GM21390 (cell line): ENCODE data around the gene SH3YL1.

Experiments used
- ATAC-seq: cut with Tn5 transposase; IDR thresholded peaks from one replicate; pipeline ENCODE4 v1.9.1; 2021; ENCODE audit not compliant: unreplicated experiment

SH3YL1 gene

GRCh38 chr2:282371-283263 lies 18.8 kb upstream of the SH3YL1 start:
- ATAC-seq = no peak

DNA sequence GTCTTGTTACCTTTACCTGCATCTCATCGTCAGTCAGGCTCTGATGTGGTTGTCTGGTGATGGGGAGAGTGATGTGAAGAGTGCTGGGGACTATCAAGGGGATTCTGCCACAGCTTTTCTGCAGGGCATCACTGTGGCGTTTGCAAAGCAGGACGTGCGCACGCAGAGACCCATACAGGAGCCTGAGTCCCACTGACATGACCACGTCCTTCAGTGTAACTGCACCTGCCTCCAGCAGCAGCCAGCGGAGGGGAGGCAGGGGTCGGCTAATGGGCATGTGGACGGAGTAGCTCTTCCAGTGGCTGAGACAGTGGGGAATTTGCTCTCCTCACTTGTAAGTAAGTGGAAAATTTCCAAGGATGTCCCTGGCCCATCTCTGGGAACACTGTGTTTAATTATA lies 17.5 kb upstream of the SH3YL1 start:
- ATAC-seq = no peak

DNA sequence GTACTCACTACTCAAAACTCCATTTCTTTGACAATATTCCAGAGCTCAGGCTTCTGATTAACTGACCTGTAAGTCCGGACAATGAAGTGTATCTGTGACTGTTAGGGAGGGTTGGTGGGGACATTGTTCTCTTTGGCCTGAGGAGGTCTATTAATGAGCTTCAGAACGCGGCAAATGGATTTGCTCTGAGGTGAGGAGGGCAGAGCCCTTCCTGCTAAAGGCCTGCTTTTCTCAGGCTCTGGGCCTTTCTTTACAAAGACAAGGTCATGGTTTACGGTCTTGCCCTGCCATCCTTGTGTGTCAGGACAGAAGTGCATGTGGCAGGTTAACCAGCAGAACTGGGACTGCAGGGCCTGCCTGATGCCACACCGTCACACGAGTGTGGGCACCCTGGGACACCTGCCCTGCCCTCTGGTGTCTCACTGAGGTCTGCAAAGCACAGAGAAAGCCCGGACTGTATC lies 16.8 kb upstream of the SH3YL1 start:
- ATAC-seq = no peak

- ATAC-seq = no peak
These were observed 16.3 kb upstream of the SH3YL1 start for GRCh38 chr2:279956-280649.

DNA sequence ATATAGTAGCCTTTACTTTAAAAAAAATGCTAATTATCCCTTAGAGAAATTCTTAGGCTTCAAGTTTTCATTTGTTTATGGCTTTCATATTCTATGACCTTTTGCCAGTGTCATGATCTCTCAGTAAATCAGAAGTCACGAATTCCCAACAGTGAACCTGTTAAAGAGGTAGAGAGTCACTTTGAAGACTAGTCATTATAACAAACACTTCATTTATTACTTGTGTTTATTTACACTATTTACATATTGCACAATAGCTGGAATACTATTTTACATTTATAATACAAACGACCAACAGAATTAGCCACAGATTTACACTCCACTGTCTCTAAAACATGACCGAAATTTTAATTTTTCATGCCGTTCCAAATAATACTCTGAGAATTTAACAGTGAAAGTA lies 15.5 kb upstream of the SH3YL1 start:
- ATAC-seq = no peak

DNA sequence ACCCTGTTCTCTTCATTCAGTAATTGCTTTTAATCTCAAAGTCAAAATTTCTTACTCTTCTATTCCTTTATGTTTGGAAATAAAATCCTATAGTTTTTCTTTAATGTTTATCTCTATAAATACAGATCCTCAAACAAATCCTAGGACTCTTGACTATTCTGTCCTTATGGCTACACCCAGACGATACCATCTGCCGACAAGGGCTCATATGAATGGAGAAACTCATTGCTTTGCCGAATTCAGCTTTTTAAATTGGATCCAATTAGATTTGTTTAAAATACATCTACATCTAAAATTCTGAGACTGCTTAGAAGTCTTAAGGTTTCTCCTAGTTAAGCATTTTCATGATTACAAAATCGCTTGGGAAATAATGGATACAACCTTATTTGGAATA lies 15.1 kb upstream of the SH3YL1 start:
- ATAC-seq = no peak

- no peak for ATAC-seq
These were observed 14.6 kb upstream of the SH3YL1 start for GRCh38 chr2:278312-278926.

GRCh38 chr2:275466-275865 lies 11.6 kb upstream of the SH3YL1 start:
- ATAC-seq = peak; percentile 93

GRCh38 chr2:274503-274902 lies 10.7 kb upstream of the SH3YL1 start:
- no peak for ATAC-seq

DNA sequence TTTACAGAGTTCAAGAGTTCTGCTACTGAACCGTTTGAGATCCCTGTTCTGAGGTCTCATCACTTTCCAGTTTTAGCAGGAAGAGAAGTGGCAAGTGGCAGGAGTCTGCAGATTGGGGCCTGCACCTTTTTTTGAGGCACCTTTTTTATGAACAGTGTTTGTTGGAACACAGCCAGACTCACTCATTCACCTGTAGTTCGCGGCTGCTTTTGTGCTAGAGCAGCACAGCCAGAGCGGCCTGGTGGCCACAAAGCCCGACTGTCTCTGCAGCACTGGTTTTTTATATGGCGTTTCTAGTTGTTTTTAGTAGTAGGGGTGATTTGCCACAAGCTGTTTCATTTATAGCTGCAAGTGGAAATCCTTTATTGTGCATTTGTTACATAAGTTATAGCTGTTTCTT lies 9.5 kb upstream of the SH3YL1 start:
- no peak for ATAC-seq

GRCh38 chr2:271917-272316 lies 8.1 kb upstream of the SH3YL1 start:
- ATAC-seq = no peak

- ATAC-seq = no peak
These were observed 7.0 kb upstream of the SH3YL1 start for GRCh38 chr2:270861-271260.

DNA sequence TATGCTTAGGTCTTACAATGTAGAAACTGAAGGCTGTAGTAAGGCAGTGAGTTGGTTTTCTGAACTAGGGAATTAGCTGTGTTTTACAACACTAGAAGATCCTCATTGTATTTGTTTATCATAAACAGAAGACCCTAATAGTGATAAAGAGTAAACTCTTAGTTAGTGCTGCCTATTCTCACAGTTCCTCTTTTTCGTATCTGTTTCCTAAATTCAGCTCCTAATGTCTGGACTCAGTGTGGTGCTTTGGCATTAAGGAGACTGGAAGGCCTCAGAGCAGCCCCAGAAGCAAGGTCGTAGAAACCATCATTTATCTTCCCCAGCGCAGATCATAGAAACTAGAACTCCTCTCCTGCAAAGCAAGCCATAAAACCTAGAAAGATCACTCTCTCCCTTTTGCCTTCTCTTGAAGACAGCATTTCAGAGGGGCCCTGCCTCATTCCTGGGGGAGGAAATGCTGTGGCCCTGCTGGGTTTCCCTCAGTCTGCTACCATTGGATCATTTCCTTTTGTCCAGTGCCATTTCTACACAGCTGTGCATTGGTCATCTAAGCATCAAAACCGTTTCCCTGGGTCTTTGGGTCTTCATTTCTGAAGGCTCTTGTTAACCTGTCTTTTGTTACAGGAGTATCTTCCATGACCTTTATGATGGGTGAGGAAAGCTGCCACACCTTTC lies 5.7 kb upstream of the SH3YL1 start:
- no peak for ATAC-seq

- no peak for ATAC-seq
These were observed 4.5 kb upstream of the SH3YL1 start for GRCh38 chr2:268323-268722.

DNA sequence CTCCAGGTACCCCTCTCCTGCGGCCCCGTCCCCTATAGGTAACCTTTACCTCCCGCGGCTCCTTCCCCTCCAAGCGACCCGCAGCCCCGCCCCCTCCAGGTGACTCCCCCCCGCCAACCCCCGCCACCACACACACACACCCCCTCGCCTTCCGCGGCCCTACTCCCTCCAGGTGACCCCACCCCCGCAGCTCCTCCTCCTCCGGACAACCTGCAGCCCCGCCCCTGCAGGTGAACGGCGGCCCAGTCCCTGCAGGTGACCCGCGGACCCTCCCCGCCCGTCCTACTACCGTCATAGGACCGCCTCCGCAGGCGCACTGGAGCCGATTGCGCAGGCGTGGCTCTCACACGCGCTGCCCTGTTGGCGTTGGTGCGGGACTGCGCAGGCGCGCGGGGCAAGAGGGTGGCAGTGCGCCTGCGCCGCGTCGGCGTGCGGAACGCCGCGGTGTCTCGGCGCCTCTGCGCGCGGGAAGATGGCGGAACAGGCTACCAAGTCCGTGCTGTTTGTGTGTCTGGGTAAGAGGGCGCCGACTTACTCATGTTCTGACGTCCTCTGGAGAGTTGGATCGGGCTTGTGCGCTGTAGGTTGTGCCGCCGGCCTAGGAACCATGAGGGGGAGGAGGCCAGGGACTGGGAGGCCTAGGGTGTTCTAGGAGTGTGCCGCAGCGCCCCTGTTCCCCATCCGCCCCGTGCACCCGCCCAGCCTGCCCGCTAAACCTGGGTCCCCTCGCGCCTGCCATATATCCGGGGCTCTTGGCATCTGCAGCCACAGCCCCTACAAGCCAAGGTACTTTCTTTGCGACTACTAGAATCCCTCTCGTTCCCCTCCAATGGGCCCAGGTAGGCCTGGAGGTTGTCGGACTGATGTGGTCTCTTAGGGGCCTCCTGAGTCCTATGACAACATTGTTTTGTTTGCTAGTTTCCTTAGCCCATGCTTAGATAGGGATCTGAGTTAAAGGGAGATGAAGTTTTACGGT lies 949 bp upstream of the SH3YL1 start, which contains the start of gene ACP1:
ACP1 (plus strand) TSS at position 455 of the 976 bp plus-strand sequence; CDS start at position 473, 18 bp downstream.
- peak; percentile 85 for ATAC-seq

DNA sequence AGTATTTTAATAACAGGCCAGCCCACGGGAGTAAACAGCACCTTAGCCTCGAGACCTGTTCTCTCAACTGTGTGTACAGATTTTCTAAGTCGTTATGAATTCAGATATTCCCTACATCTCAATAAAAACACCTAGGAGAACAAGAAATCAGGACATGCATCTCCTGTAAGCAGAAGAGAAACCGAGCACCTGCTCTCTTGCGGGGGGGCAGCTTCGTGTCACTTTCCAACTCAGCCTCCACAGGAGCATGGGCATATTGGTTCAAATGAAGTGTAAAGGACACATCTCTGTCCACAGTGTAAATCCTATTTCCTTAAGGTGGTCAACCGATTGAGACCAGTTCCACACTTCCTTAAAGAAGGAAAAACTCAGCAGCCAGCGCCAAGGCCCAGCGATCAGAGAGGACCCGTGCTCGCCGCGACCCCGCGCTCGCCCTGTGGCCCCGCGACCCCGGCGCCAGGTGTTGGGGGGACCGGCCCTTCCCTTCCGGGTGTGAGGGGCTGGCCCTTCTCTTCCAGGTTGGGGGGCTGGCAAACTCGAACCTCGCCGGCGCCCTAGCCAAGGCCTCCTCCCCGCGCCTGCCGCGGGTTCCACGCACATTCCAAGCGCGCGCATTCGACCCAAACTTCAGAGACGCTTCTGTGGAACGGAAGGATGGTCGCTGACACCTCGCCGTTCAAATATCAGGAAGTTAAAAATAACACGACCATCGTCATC lies 652 bp downstream of the SH3YL1 start:
- ATAC-seq = no peak

DNA sequence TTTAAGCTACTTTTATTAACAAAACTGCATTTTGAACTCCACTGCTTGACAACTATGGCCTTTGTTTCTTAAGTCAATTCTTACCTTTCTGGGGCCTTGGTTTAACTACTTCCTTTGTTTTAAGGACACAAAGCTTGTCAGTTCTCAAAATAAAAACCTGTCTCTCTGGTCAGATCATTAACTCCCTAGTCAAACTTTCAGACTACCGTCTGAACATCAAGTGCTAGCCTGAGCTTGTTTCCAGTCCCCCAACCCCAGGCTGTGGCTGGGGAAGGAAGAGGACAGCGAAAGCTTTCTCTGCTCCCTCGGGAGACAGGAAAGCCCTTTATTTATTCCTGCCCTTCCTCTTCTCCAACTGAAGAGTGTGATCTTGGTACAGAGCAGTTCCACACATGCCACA lies 1.7 kb downstream of the SH3YL1 start:
- ATAC-seq = no peak

DNA sequence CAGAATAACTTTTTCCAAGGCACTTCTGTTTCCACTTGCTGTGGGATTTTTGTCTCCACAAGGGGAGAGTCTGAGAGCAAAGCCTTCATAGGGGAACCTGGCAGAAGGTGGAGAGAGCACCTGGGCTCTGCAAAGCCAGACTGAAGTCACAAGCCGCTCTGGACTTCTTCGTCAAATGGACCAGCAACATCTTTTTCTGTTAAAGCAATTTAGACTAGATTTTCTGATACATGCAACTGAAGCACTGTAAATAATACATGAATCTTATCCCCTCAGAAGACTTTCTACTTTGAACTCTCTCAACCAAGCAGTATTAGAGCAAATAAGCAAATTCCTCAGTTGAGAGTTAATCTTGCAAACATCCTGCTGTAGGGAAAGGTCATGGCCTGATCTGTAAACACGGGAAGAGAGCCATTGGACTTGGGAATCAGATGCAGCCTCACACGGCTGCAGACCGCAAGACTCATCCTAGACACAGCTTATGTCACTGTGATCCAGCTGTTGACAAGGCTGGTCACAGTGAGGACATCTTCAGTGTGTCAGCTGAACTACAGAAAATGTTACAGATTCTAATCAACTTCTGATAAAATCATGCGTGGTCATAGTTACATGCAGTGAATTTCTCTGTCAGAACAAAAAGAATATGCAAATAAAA lies 3.2 kb downstream of the SH3YL1 start:
- ATAC-seq = no peak

GRCh38 chr2:259789-260331 lies 4.0 kb downstream of the SH3YL1 start:
- ATAC-seq = no peak
